ENCODE results near the gene KPNA1.
"Not testable (repeated sequence)": the region's sequence is repeated elsewhere in the genome, so short reads cannot be mapped to it uniquely, and the experiment has no call there.

The KPNA1 gene

DNA sequence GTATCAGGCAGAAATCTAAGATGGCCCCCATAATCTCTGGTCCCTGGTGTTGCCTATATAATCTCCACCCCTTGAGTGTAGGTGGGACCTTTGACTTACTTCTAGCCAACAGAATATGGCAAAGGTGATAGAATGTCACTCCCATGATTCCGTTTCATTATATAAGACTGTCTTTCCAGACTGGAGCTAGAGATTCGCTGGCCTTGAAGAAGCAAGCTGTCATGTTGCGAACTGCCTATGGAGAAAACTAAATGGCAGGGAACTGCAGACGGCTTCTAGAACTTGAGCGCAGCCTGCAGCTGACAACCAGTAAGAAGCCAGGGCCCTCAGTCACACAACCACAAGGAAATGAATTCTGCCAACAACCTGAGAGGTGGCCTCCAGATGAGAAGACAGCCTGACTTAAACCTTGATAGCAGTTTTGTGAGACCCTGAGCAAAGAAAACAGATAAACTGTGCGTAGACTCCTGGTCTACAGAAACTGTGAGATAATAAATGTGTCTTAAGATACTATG, 2.2 kb upstream of the KPNA1 start:
- no peak for DNase-seq

DNA sequence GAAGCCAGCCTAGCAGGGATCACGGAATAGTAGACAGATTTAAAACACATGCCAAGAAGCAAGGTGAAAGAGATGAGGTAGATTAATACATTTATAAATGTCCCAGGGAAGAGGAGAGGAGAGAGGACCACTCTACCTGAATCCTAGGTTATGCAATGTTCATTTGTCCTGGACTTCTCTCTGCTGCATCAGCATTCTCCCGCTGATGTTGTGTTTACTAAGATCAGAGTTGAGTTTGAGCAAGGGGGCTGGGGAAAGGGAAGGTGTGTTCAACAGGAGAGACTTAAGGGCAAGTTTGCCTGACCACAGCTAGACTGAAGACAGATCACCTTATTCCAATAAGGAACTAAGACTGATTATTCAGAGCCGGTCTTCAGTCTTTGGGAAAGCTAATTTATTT, 1.1 kb upstream of the KPNA1 start:
- DNase-seq: no peak

DNA sequence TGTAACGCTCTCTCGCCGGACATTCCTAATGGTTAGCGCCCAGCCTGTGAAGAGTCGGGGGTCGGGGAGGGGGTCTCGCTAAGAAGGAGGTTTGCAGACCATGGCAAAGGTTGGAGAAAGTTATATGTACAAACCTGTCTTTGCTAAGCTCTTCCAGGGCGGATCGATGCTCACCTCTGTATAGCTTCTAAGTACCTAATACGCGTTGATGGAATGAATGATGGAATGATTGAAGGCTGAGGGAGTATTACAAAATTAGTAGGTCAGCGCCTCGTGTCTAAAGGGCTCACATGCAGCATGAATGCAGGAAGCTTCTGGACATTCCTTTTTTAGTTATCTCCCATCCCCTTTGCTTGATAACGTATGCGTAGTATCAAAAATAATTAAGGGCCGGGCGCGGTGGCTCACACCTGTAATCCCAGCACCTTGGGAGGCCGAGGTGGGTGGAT, 305 bp upstream of the KPNA1 start:
- no peak for DNase-seq

DNA sequence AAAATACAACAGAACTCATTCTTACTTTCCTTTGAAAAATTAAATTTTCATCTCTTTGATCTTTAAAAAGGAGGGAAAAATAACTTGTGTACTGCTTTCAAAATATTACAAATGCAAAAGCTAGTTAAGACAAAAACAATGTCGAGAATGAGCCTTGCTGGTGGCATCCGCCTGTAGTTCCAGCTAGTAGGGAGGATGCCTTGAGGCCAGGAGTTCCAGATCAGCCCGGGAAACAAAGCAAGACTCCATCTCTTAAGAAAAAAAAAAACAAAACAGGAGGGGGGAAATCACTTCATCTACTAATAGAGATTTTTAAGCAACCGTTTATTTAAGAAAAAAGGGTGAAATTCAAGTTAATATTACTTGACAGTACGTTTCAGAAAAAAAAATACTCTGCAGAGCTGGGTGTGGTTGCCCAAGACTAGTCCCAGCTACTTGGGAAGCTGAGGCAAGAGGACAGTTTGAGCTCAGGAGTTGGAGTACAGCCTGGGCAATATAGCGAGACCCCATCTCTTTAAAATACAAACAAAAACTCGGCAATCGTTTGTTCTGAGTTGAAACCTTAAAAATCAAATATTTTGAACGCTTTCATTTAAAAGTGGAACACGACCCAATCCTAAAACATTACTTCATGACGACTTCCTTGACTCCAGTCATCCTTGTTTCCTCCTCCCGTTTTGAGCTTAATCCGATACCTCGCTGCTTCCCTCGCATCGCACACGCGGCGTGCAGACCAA, 1.2 kb downstream of the KPNA1 start:
- DNase-seq: no peak

DNA sequence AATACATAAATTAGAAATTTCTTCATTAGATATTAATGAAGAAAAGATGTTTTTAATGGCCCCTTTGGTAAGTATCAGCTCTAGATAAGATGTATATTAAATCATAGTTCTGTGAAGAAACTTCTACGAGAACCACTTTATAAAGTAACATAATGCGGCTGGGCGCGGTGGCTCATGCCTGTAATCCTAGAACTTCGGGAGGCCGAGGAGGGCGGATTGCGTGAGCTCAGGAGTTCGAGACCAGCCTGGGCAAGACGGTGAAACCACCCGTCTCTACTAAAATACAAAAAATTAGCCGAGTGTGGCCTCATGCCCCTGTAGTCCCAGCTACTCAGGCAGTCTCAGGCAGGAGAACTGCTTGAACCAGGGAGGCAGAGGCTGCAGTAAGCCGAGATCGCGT, 2.5 kb downstream of the KPNA1 start:
- no peak for DNase-seq

DNA sequence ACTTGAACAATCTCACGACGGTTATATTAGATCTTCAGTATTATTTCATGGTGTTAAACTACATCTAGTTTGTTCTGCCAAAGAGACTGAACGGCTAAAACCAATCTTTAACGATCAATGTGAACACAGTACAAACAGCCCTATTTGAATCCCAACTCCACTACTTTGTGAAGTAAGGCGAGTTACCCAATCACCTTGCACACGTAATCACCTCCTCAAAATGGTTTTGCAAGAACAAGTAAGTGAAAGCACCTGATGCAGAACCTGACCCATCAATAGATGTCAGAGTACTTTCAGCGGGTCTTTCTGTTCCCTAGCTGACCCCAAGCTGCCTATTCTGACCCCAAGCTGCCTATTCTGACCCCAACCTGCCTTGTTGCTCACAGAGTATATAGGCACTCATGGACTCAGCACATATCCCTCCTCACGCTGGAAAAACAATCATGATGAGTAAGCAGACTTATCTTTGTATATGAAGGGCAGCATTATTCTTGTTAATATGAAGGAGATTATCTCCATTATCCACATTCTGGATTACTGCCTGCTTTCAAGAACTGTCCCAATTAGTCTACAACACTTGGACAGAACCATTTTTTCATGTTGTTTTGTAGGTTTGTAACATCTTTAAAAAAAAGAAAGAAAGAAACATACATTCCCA, 3.7 kb downstream of the KPNA1 start:
- no peak for DNase-seq

DNA sequence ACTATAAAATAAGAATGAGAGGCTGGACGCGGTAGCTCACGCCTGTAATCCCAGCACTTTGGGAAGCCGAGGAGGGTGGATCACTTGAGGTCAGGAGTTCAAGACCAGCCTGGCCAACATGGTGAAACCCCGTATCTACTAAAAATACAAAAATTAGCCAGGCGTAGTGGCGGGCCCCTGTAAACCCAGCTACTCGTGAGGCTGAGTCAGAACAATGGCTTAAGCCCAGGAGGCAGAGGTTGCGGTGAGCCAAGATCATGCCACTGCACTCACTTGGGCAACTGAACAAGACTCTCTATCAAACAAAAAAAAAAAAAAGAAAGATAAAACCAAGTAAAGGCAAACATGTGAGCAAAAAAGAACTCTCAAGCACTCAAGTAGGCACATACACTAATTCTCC, 5.8 kb downstream of the KPNA1 start:
- DNase-seq: not testable (repeated sequence)

DNA sequence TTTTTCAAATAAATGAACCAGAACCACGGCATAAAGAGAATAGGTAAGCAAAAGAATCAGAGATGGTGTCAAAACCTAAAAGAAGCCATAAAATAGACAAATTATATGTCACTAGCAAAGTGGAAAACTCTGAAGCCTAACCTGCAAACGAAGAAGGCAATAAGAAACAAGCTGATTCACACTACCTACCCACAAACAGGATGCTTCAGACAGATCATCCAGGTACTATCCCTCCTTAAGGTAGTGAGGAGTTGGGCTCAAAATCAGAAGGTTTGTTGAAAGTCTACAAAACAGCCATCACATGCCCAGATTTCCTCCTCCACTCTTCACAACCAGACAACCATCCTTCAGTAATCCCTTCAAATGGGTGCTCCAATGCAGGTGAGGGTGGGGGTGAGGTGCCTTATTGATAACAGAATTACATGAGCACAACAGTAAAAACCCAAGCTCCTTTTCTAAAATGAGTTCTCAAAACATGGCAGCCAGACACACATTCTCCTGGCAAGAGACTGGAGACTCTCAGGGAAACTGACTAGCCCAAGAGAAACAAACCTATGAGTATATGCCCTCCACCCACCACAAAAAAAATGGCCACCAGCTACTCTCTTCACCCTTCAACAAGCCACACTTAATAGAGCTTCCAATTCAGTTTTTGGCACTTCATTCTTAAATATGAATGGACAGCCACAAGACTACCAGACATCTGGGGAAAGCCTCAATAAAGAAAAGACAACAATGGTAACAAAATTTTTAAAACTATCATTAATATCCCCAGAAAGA, 6.4 kb downstream of the KPNA1 start:
- DNase-seq: no peak

DNA sequence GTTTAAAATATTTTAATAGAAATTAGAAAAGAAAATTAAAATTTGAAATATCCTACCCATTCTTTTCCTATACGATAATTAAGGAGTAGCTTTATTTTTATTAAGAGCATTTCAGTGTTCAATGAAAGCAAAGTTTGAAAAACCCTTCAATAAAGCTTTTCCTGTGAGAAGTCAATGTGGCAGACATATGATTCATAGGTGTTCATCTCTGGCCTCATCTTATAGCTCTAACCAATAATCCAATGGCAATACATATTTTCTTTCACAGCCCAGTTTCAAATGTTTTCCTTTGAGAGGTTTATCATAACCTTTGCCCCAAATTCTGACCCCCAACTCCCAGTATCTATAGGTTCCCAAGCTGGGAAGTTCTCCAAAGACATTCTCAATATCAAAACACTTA, 8.3 kb downstream of the KPNA1 start:
- no peak for DNase-seq

DNA sequence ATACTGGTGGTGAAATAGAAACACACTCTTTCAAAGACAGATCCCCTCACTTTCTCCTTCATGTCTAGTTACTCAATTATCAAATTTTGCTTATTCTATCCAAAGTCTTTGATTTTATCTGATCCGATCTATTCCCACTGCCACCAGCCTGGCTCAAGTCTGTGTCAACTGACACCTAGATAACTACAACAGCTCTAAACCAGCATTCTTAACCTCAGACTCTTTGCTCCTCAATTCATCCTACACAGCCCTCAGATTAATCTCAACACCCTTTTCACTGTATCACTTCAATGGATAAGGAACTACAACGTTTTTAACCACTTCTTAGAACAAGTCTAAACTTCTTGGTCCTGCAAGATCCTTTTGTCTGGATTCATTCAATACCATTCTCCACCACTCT, 9.1 kb downstream of the KPNA1 start:
- DNase-seq: no peak

DNA sequence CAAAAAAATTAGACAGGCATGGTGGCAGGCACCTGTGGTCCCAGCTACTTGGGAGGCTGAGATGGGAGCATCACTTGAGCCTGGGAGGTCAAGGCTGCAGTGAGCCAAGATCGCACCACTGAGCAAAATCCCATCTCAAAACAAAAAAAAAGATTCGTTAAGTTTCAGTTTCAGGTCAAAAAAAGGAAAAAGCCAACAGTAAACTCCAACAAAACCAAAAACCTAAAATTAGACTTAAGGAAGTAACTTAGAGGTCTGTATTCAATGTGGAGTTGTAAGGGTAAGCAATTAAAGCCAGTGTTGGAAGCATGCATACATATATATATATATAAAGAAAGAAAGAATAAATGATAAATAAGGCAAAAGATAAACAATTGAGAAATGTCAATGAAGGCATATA, 11.8 kb downstream of the KPNA1 start:
- DNase-seq: no peak

DNA sequence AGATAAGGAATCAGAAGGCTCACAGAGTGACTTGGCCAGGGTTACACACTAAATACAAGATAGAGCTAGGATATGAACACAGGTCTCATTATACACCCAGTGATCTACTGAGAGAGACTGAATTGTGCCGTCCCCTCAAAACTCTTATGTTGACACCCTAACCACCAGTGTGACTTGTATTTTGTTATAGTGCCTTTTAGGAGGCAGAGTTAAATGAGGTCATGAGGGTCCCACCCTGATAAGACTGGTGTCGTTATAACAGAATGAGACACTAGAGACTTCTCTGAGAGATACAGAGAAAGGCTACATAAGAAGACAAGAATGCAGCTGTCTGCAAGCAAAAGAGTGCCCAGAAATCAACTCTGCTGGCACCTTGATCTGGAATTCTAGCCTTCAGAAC, 12.6 kb downstream of the KPNA1 start:
- DNase-seq: no peak

DNA sequence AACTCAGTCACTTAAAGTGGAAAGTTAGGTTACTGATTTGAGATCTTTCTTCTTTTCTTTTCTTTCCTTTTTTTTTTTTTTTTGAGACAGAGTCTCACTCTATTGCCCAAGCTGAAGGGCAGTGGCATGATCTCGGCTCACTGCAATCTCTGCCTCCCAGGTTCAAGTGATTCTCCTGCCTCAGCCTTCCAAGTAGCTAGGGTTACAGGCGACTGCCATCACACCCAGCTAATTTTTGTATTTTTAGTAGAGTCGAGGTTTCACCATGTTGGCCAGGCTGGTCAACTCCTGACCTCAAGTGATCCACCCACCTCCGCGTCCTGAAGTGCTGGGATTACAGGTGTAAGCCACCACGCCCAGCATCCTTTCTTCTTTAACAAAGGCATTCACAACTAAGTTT, 13.8 kb downstream of the KPNA1 start:
- DNase-seq: not testable (repeated sequence)

DNA sequence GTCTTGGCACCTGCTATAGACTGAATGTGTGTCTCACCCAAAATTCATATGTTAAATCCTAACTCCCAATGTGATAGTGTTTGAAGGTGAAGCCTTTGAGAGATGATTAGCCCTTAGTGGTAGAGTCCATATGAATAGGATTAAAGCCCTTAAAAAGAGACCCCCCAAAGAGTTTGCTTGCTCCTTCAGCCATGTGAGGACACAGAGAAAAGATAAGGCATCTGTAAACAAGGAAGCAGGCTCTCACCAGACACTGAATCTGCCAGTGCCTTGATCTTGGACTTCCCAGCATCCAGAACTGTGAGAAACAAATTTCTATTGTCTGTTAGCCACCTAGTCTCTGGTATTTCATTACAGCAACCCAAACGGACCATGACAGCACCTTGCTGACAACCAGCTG, 16.6 kb downstream of the KPNA1 start:
- no peak for DNase-seq

DNA sequence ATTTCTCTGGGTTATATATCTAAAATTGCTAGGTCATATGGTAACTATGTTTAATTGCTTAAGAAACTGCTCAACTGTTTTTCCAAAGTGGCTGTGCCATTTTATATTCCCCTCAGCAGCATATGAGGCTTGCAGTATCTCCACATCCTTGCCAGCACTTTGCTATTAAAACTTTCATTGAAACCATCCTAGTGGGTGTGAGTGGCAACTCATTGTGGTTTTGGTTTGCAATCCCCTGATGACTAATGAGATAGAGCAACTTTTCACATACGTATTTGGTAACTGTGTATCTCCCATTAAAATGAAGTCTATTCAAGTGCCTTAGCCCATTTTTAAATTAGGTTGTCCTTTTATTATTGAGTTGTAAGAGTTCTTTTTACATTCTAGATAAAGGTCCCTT, 17.3 kb downstream of the KPNA1 start:
- peak; percentile 84 for DNase-seq

DNA sequence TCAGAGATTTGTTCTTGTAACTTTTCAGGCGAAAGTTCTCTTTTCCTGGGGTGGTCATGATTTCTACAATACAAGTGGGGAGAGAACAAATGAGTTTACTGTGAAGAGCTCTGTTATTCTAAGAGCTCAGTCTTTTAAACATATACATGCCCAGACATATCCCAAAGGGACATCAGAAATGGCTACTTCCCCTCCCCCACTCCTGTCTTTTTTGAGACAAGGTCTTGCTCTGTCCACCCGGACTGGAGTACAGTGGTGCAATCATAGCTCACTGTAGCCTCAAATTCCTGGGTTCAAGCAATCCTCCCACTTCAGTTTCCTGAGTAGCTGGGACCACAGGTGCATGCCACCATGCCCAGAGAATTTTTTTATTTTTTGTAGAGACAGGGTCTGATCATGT, 18.2 kb downstream of the KPNA1 start:
- no peak for DNase-seq

DNA sequence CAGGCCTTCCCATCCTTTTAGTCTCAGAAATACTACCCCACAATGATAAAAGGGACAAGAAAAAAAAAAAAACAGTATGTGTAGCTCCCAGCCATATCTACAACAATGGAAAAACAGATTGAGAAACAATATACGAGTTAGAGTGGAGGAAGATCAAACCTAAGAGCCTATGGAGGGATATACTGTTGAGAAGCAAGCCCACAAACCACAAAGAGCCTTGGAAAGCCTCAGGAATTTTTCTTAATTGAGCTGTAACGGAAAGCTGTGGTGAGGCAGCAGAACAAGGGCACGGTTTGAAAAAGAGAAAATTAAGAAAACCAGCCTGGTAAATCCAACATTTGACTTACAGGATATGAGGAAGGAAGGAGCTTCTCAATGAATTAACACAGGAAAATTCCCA, 21.4 kb downstream of the KPNA1 start:
- DNase-seq: peak; percentile 87

DNA sequence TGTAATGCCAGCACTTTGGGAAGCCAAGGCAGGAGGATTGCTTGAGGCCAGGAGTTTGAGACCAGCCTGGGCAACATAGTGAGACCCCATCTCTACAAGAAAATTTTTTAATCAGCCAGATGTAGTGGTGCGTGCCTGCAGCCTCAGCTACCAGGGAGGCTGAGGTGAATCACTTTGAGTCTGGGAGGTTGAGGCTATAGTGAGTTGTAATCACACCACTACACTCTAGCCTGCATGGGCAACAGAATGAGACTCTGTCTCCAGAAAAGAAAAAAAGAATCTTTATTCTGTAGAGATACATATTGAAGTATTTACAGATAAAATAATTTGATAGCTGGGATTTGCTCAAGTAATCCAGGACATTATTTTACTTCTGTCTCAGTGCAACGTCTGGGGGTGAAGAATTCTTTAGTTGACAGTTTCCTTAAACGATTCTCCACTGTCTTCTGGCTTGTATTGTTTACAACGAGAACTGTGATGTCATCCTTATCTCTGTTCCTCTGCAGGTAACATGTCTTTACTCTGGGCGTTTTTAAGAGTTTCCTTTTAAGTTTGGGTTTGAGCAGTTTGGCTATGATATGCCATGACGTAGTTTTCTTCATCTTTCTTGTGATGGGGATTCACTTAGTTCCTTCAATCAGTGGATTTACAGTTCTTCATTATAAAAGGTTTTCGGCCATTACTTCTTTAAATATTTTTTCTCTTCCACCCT, 26.3 kb downstream of the KPNA1 start:
- DNase-seq: no peak

DNA sequence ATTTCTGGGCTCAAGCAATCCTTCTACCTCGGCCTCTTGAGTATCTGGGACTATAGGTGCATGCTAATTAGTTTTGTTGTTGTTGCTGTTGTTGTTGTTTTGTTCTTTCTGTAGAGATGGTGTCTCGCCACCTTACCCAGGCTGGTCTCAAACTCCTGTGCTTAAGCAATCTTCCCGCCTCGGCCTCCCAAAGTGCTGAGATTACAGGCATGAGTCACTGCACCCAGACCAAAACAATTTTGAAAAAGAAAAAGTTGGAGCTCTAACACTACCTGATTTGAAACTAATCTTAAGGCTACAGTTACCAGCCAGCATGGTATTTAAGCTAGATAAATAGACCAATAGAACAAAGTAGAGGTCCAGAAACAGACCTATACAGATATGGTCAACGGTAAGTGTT, 29.8 kb downstream of the KPNA1 start:
- DNase-seq: peak; percentile 33

DNA sequence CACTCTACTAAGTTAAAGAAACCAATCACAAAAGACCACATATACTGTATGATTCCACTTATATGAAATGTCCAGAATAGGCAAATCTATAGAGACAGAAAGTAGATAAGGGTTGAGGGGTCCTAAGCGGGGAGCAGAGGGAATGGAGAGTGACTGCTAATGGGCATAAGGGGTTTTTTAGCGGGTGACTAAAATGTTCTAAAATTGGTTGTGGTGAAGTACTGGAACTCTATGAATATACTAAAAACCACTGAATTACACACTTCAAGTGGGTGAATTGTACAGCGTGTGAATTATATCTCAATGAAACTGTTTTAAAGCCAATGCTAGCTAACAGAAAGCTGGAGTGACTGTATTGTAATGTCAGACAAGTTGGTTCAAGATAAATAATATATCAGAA, 33.3 kb downstream of the KPNA1 start:
- no peak for DNase-seq

DNA sequence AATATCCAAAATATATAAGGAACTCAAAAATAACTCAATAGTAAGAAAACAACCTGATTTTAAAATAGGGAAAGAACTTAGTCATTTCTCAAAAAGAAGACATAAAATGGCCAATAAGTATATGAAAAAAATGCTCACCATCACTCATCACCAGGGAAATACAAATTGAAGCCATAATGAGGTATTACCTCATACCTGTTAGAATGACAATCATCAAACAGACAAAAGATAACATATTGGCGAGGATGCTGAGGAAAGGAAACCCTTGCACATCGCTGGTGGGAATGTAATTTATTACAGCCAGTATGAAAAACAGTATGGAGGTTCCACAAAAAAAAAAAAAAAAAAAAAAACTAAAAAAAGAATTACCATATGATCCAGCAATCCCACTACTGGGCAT, 38.2 kb downstream of the KPNA1 start:
- no peak for DNase-seq

DNA sequence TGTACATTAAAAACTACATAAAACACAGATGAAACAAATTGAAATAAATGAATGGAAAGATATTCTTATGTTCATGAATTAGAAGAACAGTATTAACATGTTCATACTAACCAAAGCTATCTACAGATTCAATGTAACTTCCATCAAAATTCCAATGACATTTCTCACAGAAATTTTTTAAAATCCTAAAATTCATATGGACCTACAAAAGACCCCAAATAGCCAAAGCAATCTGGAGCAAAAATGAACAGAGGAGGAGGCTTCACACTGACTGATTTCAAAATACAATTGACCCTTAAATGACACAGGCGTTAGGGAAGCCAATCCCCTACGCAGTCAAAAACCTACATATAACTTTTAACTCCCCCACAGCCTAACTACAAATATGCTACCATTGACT, 39.4 kb downstream of the KPNA1 start:
- peak; percentile 36 for DNase-seq

DNA sequence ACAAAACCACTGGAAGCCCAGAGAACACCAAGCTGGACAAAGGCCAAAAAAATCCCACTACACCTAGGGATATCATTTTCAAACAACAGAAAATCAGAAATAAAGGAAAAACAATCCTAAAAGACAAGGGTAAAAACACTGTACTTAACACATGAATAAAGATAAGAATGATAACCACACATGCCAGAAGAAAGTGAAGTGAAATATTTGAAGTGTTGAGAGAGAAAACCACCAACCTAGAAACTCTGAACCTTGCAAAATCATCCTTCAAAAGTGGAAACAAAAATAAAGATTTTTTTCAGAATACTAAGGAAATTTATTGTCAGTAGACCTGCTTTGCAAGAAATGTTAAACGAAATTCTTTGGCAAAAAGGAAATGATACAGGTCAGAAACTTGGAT, 45.1 kb downstream of the KPNA1 start:
- DNase-seq: no peak
